GM18951 (cell line): Measurements from ENCODE around the gene PXT1.

ENCODE experiments used
- POLR2A ChIP-seq: IDR thresholded peaks from 4 replicates; pipeline ENCODE4 v1.6.1; 2011; ENCODE audit warnings: mild to moderate bottlenecking; ENCODE audit not compliant: insufficient read length, insufficient read depth; ENCODE audit errors: extremely low read depth
- in situ Hi-C: fragments of 300-500 bp; cut with MboI; formaldehyde crosslinking; loops from one replicate; pipeline ENCODE4 v1.12.0; 2022; ENCODE audit warnings: low sequenced_read_pairs, mixed read lengths, inconsistent platforms; ENCODE audit not compliant: unreplicated experiment

Gene PXT1

DNA sequence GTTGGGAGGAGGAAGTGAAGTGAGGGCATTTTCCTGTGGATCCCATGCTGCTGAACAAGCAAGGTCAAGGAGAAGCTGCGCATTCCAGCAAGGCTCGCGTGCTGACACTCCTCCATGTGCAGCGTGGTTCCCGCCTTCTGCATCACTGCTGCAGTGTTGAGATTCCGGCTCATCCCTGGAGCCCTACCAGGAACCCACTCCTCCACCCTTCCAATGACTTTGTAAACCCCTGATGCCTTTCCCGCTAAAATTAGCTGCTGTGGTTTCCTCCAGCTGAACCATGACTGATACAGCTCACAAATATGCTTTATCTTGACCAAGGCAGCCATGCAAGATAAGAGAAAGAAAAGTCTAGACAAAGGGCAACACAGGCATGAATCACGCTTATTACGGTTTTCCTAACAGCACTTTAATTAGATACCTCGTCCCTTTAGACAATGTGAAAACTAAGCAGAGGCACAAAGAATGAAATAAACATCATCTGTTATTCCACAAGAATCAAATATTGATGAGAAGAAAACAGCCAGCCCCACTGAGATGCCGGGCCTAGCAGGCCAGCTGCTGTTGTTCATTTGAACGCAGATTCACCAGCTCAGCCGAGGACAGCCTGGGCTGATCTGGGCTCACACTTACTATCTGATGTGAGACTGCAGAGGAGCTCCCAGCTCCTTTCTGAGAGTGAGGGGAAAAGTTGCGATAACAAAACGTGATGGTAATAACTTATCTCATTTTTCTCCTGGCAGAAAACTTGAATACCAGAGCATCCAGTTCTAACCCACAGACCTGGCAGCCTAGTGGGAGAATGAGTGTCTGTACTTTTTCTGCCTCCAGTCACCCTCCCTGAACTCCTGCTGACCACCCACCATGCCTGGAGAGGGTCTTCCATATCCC, 91.7 kb downstream of the PXT1 start:
- in situ Hi-C loops: loop anchor here (10.0 kb wide), 1 partner anchor 326 kb away; the partner anchor contains the start of genes MAPK14 and SLC26A8
- TF ChIP-seq POLR2A: no peak

DNA sequence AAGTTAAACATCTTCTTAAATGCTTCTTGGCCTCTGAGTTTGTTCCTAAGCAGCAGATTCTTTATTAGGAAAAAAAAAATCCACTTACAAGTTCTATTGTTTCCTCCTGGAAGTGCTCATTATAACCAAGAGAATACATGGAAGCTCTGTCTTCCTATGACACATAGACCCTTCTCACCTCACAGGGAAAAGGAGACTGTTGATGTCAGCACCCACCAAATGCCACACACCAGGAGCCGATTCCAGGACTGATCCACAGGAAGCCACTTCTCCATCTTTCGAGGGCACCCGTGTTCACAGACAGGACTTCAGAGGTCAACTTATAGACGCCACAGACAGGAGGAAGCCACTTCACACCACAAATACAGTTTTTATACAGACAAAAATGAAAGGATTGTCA, 92.6 kb downstream of the PXT1 start:
- TF ChIP-seq POLR2A: no peak
- in situ Hi-C loops: loop anchor here (10.0 kb wide), 1 partner anchor 325 kb away; the partner anchor contains the start of genes MAPK14 and SLC26A8

DNA sequence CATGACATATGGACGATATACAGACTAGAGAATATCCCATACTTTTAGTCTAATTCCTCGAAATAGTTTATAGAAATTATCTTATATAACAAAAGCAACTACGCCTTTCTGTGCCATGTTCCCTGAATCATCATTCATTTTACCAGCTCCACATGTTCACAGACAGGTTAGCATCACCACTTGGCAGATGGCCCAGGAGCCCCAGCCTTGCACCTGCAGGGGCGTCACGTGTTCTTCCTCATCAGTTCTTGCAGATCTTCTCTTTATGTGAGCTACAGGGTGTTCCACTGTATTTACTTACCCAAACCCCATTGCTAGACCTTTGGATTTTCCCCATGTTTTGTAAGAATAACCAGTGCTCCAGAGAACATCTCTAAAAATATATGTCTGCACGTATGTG, 93.4 kb downstream of the PXT1 start:
- in situ Hi-C loops: no loop called here
- no peak for TF ChIP-seq POLR2A

DNA sequence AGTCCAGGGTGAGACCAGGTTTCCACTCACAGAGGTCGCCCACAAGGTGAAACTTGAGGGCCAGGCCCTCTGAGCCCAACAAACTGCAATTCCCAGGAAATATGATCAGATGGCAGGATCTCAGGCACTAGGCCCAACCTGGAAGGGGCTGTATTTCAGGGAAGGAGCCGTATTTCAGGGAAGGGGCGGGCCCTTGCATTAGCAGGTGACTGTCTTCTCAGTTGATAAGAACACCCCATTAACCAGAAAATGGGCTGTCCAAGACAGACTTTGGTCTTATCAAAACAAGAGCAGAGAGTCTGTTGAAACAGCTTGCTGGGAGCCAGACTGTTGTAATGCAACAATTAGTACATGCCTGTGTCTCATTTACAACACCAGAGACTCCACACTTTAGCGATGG, 95.0 kb downstream of the PXT1 start:
- no peak for TF ChIP-seq POLR2A
- in situ Hi-C loops: no loop called here

DNA sequence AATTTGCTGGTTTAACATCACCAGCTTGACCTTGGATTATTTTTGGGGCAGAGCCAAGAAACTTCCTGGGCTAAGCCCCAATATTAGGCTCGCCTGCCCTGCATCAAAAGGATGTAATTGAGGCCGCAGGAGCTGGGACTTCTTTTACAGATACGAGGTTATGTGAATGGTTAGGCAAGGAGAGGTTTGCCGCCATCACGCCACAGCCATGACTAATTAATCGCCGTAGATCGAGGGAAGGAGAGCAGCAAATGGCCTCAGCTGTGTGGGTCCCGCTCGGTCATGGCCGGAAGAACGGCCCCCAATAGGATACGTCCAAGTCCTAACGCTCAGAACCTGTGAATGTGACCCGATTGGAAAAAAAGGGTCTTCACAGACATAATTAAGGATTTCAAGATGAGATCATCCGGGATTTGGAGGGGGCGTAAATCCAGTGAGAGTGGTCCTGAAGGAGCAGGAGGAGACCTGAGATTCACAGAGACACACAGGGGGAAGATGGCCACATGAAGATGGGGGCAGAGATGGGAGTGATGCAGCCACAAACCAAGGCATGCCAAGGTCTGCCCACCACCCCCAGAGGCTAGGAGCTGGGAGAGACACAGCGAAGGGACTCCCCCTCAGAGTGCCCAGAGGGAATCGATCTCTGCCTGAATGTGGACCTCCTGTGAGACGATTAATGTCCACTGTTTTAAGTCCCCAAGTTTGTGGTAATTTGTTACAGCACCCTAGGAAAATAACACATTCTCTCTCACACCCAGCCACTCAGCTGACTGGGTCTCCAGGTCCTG, 96.0 kb downstream of the PXT1 start:
- in situ Hi-C loops: no loop called here
- TF ChIP-seq POLR2A: no peak

DNA sequence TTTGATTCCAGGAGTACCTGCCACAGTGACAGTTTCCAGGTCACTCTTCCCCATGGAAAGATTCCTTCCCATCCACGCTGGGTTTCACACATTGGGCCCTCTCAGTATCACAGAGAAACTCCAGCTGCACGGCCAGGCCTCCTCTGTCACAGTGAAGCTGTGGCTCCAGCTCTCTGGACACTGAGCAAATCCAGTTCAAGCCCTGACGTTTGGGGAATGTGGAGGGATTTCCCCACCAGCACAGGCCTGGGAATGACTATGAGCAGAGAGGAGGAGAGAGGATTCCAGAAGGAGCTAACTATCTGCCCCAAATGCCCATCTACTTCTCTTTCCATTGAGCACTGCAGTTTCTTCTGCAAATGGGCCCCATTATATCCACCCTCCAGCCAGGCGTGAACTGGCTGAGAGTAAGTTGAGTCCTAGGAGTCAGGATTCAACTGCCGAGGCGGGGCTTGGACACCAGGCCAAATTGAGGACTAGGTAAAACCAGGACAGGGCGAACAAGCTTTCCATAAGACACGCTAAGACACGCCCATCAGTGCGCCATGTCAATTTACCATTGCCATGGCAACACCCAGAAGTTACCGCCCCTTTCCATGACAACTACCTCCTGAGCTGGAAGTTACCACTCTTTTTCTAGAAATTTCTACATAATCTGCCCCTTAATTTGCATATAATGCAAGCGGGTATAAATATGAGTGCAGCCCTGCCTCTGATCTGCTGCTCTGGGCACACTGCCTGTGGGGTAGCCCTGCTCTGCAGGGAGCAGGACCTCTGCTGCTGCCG, 96.8 kb downstream of the PXT1 start:
- no peak for TF ChIP-seq POLR2A
- in situ Hi-C loops: no loop called here

DNA sequence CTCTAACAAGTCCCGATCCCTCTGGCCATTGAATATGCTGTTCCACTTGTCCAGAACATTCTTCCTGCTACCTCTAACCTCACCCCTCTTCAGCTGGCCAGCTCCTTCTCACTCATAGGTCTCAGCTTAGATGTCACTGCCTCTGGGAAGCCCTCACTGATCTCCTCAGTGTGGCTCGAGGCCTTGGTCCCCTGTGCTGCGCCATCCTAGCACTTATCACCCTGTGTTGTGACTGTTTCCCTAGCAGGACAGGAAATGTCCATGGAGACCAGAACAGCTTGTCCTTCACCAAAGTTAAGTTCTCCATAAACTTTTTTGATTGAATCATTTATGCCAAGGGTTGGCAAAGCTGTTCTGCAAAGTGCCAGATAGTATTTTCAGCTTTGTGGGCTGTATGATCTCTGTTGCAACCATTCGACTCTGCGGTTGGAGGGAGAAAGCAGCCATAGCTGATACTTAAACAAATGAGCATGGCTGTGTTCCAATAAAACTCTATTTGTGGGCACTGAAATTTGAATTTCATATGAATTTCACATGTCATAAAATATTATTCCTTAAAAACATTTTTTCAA, 99.5 kb downstream of the PXT1 start:
- no peak for TF ChIP-seq POLR2A
- in situ Hi-C loops: no loop called here

DNA sequence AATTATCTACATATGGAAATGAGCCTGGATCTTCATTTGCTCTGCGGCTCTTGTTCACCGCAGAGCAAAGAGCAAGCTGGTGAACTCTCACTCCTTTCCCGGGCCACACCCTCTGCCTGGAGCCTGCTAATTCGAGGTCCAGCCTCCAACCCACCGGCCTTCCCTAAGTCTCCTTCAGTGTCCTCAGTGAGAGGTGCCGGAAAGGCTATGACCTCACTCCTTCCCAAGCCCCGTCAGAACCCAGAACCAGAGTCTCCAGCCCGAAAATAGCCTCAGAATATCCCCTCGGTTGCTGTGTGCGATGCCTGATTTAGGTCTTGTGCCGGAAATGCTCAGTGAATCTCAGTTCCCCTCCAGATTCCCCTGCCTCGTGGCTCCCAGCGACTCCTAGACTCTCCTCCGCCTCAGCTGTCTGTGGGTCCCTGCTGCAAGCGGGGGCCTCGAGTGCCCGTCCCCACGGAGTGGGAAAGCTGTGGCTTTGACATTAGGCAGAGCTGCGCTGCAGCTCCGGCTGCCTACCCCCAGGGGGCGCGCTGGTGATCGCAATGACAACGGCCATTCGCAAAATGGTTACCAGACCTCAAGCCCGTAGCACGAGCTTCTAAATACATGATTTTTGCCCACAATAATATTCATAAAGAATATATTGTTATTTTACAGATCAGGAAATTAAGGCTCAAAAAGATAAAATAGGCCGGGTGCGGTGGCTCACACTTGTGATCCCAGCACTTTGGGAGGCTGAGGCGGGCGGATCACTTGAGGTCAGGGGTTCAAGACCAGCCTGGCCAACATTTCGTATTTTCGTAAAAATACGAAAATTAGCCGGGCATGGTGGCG, 101.8 kb downstream of the PXT1 start:
- no peak for TF ChIP-seq POLR2A
- in situ Hi-C loops: no loop called here
